Activated CD4-positive, alpha-beta T cell treated with anti-CD3 and anti-CD28 coated beads, Interleukin-2, Interleukin-4, amounts not matched to agents 100 ng/mL and 50 ng/mL, durations not matched to agents 16 hours and 8 hours (primary cell): Measurements from ENCODE around the gene BTRC.

Experiments used
- DNase-seq: peaks from one replicate; pipeline ENCODE4 v3.0.0-alpha.2; 2020; ENCODE audit warnings: low spot score

Gene BTRC

DNA sequence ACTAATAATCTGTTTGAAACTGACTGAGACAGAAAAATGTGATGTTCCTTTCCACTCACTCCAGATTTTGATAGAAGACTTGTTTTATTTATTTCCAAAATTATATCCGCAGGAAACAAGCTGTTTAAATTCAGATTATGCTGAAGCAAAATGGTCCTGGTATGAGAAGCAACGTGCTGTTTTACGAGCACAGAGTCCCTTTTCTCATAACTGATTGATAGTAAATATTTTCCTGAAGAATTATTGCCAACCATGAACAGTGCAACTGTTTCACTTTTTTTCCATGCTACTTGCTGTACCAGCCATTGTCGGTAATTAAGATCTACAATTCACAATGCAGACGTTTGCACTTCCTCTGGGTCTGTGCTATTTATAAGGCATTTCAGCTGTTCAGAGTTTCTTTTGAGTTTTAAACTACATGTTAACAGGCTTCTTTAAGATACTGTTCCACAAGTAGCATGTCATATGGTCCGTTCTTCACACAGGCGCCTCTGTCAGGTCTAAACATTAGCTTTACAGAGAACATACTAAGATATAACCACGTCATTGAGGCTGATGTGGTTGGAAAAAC, 130.3 kb downstream of the BTRC start:
- no peak for DNase-seq

DNA sequence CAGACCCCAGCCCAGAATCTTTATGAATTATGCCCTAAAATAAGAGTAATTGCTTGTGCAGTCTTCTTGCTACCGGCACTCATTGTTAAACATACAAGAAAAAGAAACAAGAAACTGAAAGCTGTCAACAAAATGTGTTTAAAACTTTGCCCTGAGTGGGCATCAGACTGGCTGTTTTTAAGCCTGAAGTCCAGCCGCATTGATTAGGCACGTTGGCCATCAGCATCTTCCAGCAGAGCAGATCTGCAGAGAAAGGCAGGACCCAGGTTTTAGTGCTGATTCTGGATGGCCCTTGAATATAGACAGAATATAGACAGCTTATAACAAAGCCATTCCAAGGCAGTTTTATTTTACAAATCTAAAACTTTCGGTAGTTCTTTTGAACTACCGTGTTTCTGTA, 131.2 kb downstream of the BTRC start:
- no peak for DNase-seq

GRCh38 chr10:101485681-101486554, 132.0 kb downstream of the BTRC start:
- no peak for DNase-seq

DNA sequence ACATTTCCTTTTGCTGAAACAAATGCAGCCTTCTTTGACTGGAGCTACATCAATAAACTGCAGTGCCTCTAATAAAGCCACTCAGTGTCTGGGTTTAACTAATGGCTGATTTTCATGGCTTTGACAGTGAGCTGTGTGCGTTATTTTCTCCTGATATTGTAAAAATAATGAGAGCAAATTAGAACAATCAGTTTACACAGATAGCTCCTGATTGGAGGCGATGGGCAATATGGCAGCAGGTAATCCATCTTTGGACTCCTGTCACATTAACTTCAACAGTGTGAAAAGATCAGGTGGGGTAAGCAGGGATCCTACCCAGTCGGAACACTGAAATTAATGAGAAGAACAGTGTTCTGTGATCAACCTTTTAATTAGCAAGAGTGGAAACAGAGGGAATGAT, 133.4 kb downstream of the BTRC start:
- DNase-seq = no peak

DNA sequence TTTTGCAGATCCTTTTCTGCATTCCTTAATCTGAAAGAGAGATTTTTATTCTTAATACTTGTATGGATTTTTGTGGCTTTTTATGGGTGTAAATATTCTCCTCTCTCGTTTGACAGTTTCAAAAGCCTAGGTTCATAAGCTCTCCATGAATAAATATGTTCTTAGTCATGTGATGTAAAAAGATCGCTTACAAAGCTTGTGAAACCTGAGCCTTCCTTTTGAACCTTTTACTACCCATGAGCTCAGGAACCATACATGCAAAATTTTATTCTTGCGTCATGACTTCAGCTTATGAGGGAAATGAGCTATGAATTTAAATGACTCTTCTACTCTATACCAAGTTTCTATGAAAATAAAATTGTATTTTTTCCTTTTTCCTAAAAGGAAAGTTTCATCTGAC, 135.4 kb downstream of the BTRC start:
- no peak for DNase-seq

- no peak for DNase-seq
Observed at GRCh38 chr10:101490026-101490425, 136.1 kb downstream of the BTRC start.

DNA sequence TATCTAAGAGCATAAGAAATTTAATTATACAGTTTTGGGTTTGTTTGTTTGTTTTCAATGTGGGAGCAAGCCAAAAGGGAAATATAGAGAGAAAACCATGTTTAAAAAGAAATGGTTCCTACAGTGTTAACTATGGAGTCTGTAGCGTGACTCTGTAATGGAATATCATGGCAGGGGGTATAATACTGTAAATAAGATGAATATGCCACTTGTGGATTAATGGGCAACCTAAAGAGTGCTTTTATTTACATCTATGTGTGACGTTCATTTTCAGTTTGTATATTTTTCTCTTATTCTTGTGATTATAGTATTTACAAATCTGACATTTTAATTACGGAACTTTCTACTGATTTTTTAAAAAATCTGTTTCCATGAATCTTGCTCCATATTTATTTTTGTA, 138.2 kb downstream of the BTRC start:
- no peak for DNase-seq

- no peak for DNase-seq
Observed at GRCh38 chr10:101492814-101493213, 138.8 kb downstream of the BTRC start.

- no peak for DNase-seq
Observed at GRCh38 chr10:101493249-101493648, 139.3 kb downstream of the BTRC start.

DNA sequence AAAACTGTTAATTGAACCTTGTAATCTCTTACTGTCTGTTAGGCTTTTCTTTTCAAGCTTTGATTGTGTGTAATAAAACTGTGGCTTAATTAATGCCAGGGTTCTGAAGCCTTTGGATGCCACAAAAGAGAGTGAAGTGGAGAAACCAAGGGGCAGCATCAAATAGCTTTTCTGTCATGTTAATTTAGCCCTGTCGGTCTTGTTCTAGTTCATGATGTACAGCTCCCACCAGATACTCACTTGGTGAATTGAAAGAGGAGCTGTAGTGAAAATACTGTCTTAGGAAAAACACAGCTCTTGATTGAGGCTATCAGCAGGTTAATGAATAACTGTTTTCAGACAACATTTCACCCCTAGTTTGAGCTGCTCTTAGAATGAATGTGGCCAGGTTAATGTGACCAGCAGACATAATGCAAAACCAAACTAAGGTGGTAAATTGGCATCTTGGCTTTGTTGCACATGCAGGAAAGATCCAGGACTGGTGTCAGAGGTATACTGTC, 139.9 kb downstream of the BTRC start:
- DNase-seq = no peak

DNA sequence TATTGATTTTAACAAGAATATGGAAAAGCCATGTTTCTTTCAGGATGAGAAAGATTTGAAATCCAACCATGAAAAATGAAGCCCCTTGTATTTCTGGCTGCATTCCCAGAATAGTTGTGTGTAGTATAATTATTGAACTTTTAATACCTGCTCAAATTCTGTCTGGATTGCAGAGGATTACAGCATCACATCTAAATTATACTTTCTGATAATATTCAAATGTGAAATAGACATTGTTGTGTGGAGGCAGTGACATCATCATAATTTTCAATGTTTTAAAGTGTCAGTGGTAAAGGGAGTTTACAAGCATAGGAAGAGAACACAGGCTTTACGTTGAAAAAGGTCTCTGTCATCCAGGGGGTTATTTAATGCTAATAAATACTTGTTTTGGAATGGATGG, 140.7 kb downstream of the BTRC start:
- DNase-seq = no peak

DNA sequence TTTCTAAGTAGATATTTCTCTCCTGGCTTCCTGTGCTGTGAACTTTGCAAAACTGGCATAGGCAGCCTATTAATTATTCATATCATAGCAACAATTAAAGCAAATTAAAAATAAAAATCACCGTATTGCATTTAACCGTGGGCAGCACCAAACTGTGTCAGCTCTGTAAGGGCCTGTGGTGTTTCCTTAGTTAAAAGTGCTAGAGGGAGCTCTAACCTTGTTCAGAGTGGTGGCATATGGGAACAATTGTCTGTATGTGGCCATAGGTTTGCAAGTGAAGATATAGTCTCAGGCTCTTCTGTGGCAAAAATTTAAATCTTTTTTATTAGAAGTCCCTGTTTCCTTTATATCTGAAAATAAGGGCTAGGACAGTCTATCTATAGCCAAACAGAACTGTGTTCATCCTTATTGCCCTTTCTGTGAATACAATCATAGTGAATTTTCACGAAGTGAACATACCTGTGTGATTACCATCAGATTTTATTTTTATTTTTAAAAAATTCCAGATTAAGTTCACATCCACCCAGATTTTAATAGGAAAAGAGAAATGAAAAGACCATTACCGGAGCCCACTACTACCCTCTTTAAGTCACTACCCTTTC, 141.5 kb downstream of the BTRC start:
- DNase-seq = no peak

GRCh38 chr10:101504438-101504837, 150.5 kb downstream of the BTRC start:
- no peak for DNase-seq

DNA sequence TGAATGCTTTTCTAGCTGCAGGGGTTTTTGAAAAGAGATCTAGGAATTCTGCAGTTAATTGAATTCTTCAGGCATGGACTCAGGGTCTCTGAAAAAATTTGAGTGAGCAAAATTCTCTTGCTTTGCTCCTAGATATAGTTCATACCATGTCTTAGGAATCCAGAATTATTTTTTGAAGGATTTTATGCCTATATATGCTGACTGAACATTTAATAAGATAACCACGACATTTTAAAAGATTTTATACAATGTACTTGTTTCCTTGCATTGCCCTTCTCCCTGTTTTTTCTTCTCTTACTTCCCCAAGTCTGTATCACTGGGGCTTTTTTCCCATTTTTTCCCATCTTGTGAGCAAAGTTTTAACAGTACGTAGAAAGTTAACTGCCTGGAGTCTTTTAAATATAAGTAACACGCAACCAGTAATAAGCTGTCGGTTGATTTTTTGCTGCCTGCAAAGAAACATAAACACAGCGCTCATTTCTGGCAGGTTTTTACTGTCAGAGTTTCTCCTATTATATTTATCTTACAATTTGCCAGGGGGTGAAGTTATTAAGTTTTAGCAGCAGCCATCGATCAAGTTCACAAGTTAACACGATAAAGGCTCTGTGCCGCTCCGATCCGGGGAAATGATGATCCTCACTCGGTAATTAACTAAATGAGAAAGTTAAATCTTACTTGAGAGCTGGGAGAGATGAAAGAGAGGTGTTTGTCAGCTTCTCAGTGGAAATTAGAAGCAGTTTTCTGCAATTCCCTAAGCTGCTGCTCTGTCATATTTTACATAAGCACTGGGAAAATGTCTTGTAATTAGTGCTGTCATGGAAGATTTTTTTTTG, 153.1 kb downstream of the BTRC start:
- no peak for DNase-seq

DNA sequence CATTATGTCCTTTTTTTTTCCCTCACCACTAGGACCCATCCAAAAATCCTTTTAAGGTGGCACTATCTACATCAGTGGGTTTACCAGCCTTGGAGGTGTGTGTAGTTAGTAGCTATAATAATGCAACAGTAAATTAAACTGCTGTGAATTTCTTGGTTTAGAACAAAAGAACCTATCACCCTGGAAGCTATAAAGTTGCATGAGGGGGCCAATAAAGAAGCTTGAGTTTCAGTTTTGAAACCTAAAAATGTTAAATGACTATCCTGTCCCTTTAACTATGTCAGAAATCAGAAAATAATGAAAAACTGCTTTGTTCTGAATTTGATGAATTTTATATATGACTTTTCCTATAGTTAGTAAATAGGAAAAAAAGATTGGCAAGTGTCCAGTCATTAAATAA, 153.9 kb downstream of the BTRC start:
- no peak for DNase-seq

- DNase-seq = no peak
Observed at GRCh38 chr10:101511938-101512337, 158.0 kb downstream of the BTRC start.

GRCh38 chr10:101512738-101513137, 158.8 kb downstream of the BTRC start:
- no peak for DNase-seq

- no peak for DNase-seq
Observed at GRCh38 chr10:101513733-101514132, 159.8 kb downstream of the BTRC start.

DNA sequence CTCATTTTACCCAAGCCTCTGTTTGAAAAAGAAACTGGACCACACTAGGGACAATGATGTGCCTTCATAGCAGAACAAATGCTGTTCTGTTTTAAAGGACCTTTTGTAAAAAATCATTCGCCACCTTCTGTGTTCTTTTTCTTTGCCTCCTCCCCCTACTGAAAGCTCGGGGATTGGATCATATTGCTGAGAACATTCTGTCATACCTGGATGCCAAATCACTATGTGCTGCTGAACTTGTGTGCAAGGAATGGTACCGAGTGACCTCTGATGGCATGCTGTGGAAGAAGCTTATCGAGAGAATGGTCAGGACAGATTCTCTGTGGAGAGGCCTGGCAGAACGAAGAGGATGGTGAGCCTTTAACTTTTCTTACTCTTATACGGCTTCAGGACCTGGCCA, 171.9 kb downstream of the BTRC start:
- DNase-seq = no peak

DNA sequence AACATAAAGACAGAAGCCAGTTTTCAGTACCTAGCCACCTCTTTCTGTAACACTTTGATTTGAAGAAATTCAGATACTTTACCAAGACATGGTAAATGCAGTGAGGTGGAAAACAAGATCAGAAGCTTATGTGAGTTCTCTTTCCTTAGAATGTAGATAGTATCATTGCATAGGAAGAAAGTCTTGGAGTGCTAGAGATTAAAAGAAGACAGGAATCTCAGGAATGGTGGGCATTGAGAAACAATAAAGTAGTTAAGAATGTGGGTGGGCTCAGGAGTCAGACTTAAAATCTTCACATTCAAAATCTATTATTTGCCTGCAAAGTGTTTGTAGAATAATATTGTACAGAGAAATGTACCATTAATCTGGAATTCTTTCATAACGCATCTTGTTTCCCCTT, 175.2 kb downstream of the BTRC start:
- no peak for DNase-seq

GRCh38 chr10:101529725-101530553, 176.0 kb downstream of the BTRC start:
- DNase-seq = no peak
